ENCODE results near the gene CFAP299.
"Not testable (repeated sequence)": the region's sequence is repeated elsewhere in the genome, so short reads cannot be mapped to it uniquely, and the experiment has no call there.

The CFAP299 gene

GRCh38 chr4:80333121-80333520 is 2.4 kb upstream of the CFAP299 start:
- DNase-seq = no peak

- no peak for DNase-seq
Measured at GRCh38 chr4:80334568-80334967, 962 bp upstream of the CFAP299 start.

GRCh38 chr4:80335226-80335553 is 340 bp upstream of the CFAP299 start:
- DNase-seq = no peak

GRCh38 chr4:80336582-80336981 is 1.1 kb downstream of the CFAP299 start:
- DNase-seq = no peak

GRCh38 chr4:80340036-80340435 is 4.5 kb downstream of the CFAP299 start:
- no peak for DNase-seq

GRCh38 chr4:80342684-80343083 is 7.2 kb downstream of the CFAP299 start:
- DNase-seq = not testable (repeated sequence)

- no peak for DNase-seq
Measured at GRCh38 chr4:80343887-80344286, 8.4 kb downstream of the CFAP299 start.

- DNase-seq = no peak
Measured at GRCh38 chr4:80360084-80360483, 24.6 kb downstream of the CFAP299 start.

- no peak for DNase-seq
Measured at GRCh38 chr4:80360900-80361299, 25.4 kb downstream of the CFAP299 start.

GRCh38 chr4:80361329-80361900 is 25.9 kb downstream of the CFAP299 start:
- DNase-seq = no peak

- no peak for DNase-seq
Measured at GRCh38 chr4:80362578-80363181, 27.1 kb downstream of the CFAP299 start.

- no peak for DNase-seq
Measured at GRCh38 chr4:80365928-80366327, 30.4 kb downstream of the CFAP299 start.

GRCh38 chr4:80367737-80368136 is 32.2 kb downstream of the CFAP299 start:
- no peak for DNase-seq

GRCh38 chr4:80370635-80371034 is 35.1 kb downstream of the CFAP299 start:
- DNase-seq = no peak

GRCh38 chr4:80371046-80371445 is 35.5 kb downstream of the CFAP299 start:
- no peak for DNase-seq

GRCh38 chr4:80374180-80374579 is 38.6 kb downstream of the CFAP299 start:
- DNase-seq = no peak

GRCh38 chr4:80382090-80382832 is 46.7 kb downstream of the CFAP299 start:
- DNase-seq = no peak

GRCh38 chr4:80385397-80386280 is 50.1 kb downstream of the CFAP299 start:
- DNase-seq = no peak

- no peak for DNase-seq
Measured at GRCh38 chr4:80386281-80386886, 50.9 kb downstream of the CFAP299 start.

GRCh38 chr4:80387390-80388283 is 52.1 kb downstream of the CFAP299 start:
- DNase-seq = no peak

- no peak for DNase-seq
Measured at GRCh38 chr4:80388284-80388607, 52.7 kb downstream of the CFAP299 start.

GRCh38 chr4:80390178-80390577 is 54.6 kb downstream of the CFAP299 start:
- DNase-seq = no peak
